BLaER1 treated with 17β-estradiol and CSF1 and Interleukin-3, amounts not matched to agents 10 nM and 100 nM (cell line): ENCODE measurements around the gene JAZF1.
"Not testable (repeated sequence)": the region's sequence is repeated elsewhere in the genome, so short reads cannot be mapped to it uniquely, and the experiment has no call there.

Source experiments
- H3K27ac ChIP-seq, 11 experiments: shearing (Covaris generic); formaldehyde crosslinking; 2 replicates each; pipeline ENCODE4 v1.8.1; 2022
- H3K27me3 ChIP-seq, 11 experiments: shearing (Covaris generic); formaldehyde crosslinking; 2 replicates each; pipeline ENCODE4 v1.8.1; 2022
- H3K36me3 ChIP-seq, 11 experiments: shearing (Covaris generic); formaldehyde crosslinking; 2 replicates each; pipeline ENCODE4 v1.8.1; 2022
- H3K4me1 ChIP-seq, 10 experiments: shearing (Covaris generic); formaldehyde crosslinking; 2 replicates each; pipeline ENCODE4 v1.8.1; 2022
- H3K4me2 ChIP-seq, 11 experiments: shearing (Covaris generic); formaldehyde crosslinking; 2 replicates each; pipeline ENCODE4 v1.8.1; 2022
- H3K4me3 ChIP-seq, 10 experiments: shearing (Covaris generic); formaldehyde crosslinking; 2 replicates each; pipeline ENCODE4 v1.8.1; 2022
- H3K9ac ChIP-seq, 11 experiments: shearing (Covaris generic); formaldehyde crosslinking; 2 replicates each; pipeline ENCODE4 v1.8.1; 2022
- H3K9me3 ChIP-seq, 11 experiments: shearing (Covaris generic); formaldehyde crosslinking; replicated peaks in 1 of 11; 2 replicates each; pipeline ENCODE4 v1.8.1; 2022
- H4K20me1 ChIP-seq, 11 experiments: shearing (Covaris generic); formaldehyde crosslinking; 2 replicates each; pipeline ENCODE4 v1.8.1; 2022
- Cebpa-rat ChIP-seq, 11 experiments: shearing (Covaris generic); IDR thresholded peaks; 2 replicates each; pipeline ENCODE4 v1.8.1; 2022

JAZF1 gene

GRCh38 chr7:27897001-27897400 lies 283.6 kb downstream of the JAZF1 start:
- Histone ChIP-seq H3K27me3 (no peaks in the 10 kb centered on the region), H3K27ac (no peak overlapping the region), H3K4me1 (peaks cover 45 to 57% (median 50%) of the 10 kb centered on the region in 10 experiments), H3K4me2 (no peak overlapping the region), H3K9ac (no peak overlapping the region), H4K20me1 (peaks cover 0 to 24% (median 0%) of the 10 kb centered on the region in 11 experiments; a peak in 1 of 22 replicates), H3K4me3 (no peak overlapping the region), H3K9me3 (no peaks in the 10 kb centered on the region), H3K36me3 (peaks cover 0 to 36% (median 18%) of the 10 kb centered on the region in 11 experiments; a peak in 19 of 22 replicates)
- no peak for TF ChIP-seq Cebpa-rat (IDR thresholded peaks at IDR 0.05)

- Histone ChIP-seq H3K36me3 (peaks cover 0 to 50% (median 19%) of the 10 kb centered on the region in 11 experiments; a peak in 19 of 22 replicates), H3K4me1 (peaks cover 36 to 45% (median 40%) of the 10 kb centered on the region in 10 experiments), H3K9ac (no peak overlapping the region), H3K4me3 (no peak overlapping the region), H3K9me3 (no peaks in the 10 kb centered on the region), H3K4me2 (peak overlapping the region; percentile 44 to 68 (median 59)), H4K20me1 (peaks cover 0 to 24% (median 0%) of the 10 kb centered on the region in 11 experiments; a peak in 1 of 22 replicates), H3K27me3 (no peaks in the 10 kb centered on the region), H3K27ac (peak overlapping the region in 2 of 11 experiments; percentile 21 to 27; a peak in 2 of 22 replicates)
- TF ChIP-seq Cebpa-rat (IDR thresholded peaks at IDR 0.05), result no peak
Measured at GRCh38 chr7:27895551-27895950, 285.0 kb downstream of the JAZF1 start.

- Histone ChIP-seq H3K27ac (no peak overlapping the region), H3K9me3 (0 out of 22 replicates have a peak, but pooled peaks cover 0 to 5% (median 0%) of the 10 kb centered on the region in 11 experiments), H3K9ac (no peak overlapping the region), H3K27me3 (no peaks in the 10 kb centered on the region), H3K36me3 (peaks cover 0 to 75% (median 19%) of the 10 kb centered on the region in 11 experiments; a peak in 19 of 22 replicates), H4K20me1 (peaks cover 0 to 4% (median 0%) of the 10 kb centered on the region in 11 experiments; a peak in 1 of 22 replicates), H3K4me2 (no peak overlapping the region), H3K4me3 (no peak overlapping the region), H3K4me1 (peaks cover 4 to 5% (median 5%) of the 10 kb centered on the region in 10 experiments)
- TF ChIP-seq Cebpa-rat (IDR thresholded peaks at IDR 0.05), result no peak
Measured at GRCh38 chr7:27890205-27890849, 290.3 kb downstream of the JAZF1 start.

- H3K4me2 ChIP-seq, result no peak overlapping the region
- no peak overlapping the region for H3K4me3 ChIP-seq
- H3K9me3 ChIP-seq, result 0 out of 22 replicates have a peak, but pooled peaks cover 0 to 5% (median 0%) of the 10 kb centered on the region in 11 experiments
- H3K4me1 ChIP-seq, result peaks cover 0 to under 1% (median 0%) of the 10 kb centered on the region in 10 experiments; a peak in 3 of 20 replicates
- no peak overlapping the region for H3K27ac ChIP-seq
- H3K27me3 ChIP-seq, result no peaks in the 10 kb centered on the region
- H3K36me3 ChIP-seq, result peaks cover 0 to 80% (median 19%) of the 10 kb centered on the region in 11 experiments; a peak in 19 of 22 replicates
- TF ChIP-seq Cebpa-rat (IDR thresholded peaks at IDR 0.05), result no peak
- H4K20me1 ChIP-seq, result no peaks in the 10 kb centered on the region; a peak in 1 of 22 replicates
- no peak overlapping the region for H3K9ac ChIP-seq
Measured at GRCh38 chr7:27889800-27890199, 290.8 kb downstream of the JAZF1 start.

GRCh38 chr7:27888736-27889135 lies 291.9 kb downstream of the JAZF1 start:
- Histone ChIP-seq H3K9ac (no peak overlapping the region), H3K27ac (no peak overlapping the region), H3K4me1 (no peaks in the 10 kb centered on the region), H3K4me2 (no peak overlapping the region), H3K4me3 (no peak overlapping the region), H3K27me3 (no peaks in the 10 kb centered on the region), H3K36me3 (peaks cover 0 to 74% (median 10%) of the 10 kb centered on the region in 11 experiments; a peak in 15 of 22 replicates), H3K9me3 (0 out of 22 replicates have a peak, but pooled peaks cover 0 to 5% (median 0%) of the 10 kb centered on the region in 11 experiments), H4K20me1 (no peaks in the 10 kb centered on the region; a peak in 1 of 22 replicates)
- no peak for TF ChIP-seq Cebpa-rat (IDR thresholded peaks at IDR 0.05)

- H3K4me3 ChIP-seq, H3K4me2 ChIP-seq, H4K20me1 ChIP-seq, H3K27ac ChIP-seq, H3K4me1 ChIP-seq, H3K9me3 ChIP-seq, H3K27me3 ChIP-seq, H3K9ac ChIP-seq: not testable (repeated sequence)
- peaks cover 0 to 53% (median 5%) of the 10 kb centered on the region in 11 experiments; a peak in 8 of 22 replicates for H3K36me3 ChIP-seq
Measured at GRCh38 chr7:27886710-27887109, 293.9 kb downstream of the JAZF1 start.

- Histone ChIP-seq H4K20me1 (no peaks in the 10 kb centered on the region; a peak in 1 of 22 replicates), H3K9ac (no peak overlapping the region), H3K9me3 (0 out of 22 replicates have a peak, but pooled peaks cover 0 to 5% (median 0%) of the 10 kb centered on the region in 11 experiments), H3K27ac (no peak overlapping the region), H3K36me3 (peaks cover 0 to 44% (median 5%) of the 10 kb centered on the region in 11 experiments; a peak in 8 of 22 replicates), H3K27me3 (no peaks in the 10 kb centered on the region), H3K4me1 (no peaks in the 10 kb centered on the region), H3K4me2 (no peak overlapping the region), H3K4me3 (no peak overlapping the region)
- no peak for TF ChIP-seq Cebpa-rat (IDR thresholded peaks at IDR 0.05)
Measured at GRCh38 chr7:27885652-27886051, 294.9 kb downstream of the JAZF1 start.

GRCh38 chr7:27883696-27884095 lies 296.9 kb downstream of the JAZF1 start:
- H3K4me2 ChIP-seq, result no peak overlapping the region
- no peak for TF ChIP-seq Cebpa-rat (IDR thresholded peaks at IDR 0.05)
- H3K27ac ChIP-seq, result no peak overlapping the region
- H3K9ac ChIP-seq, result no peak overlapping the region
- peaks cover 0 to 7% (median 0%) of the 10 kb centered on the region in 10 experiments; a peak in 1 of 20 replicates for H3K4me1 ChIP-seq
- no peak overlapping the region for H3K4me3 ChIP-seq
- peaks cover 0 to 35% (median 5%) of the 10 kb centered on the region in 11 experiments; a peak in 8 of 22 replicates for H3K36me3 ChIP-seq
- no peaks in the 10 kb centered on the region for H3K27me3 ChIP-seq
- H4K20me1 ChIP-seq, result no peaks in the 10 kb centered on the region; a peak in 1 of 22 replicates
- 0 out of 22 replicates have a peak, but pooled peaks cover 0 to 5% (median 0%) of the 10 kb centered on the region in 11 experiments for H3K9me3 ChIP-seq

- Histone ChIP-seq H3K9ac (no peak overlapping the region), H3K4me3 (no peak overlapping the region), H3K4me2 (peak overlapping the region in 8 of 11 experiments; percentile 17 to 66 (median 46); a peak in 13 of 22 replicates), H3K9me3 (peaks cover 0 to 34% (median 12%) of the 10 kb centered on the region in 11 experiments; a peak in 13 of 22 replicates), H3K36me3 (peaks cover 0 to 33% (median 0%) of the 10 kb centered on the region in 11 experiments; a peak in 6 of 22 replicates), H4K20me1 (no peaks in the 10 kb centered on the region), H3K27ac (no peak overlapping the region), H3K27me3 (no peaks in the 10 kb centered on the region), H3K4me1 (peaks cover 30 to 62% (median 56%) of the 10 kb centered on the region in 10 experiments)
- no peak for TF ChIP-seq Cebpa-rat (IDR thresholded peaks at IDR 0.05)
Measured at GRCh38 chr7:27876756-27877155, 303.8 kb downstream of the JAZF1 start.
